ENCODE results near the gene SAMM50. TPM values are rescaled to one million over a fixed set of nuclear protein-coding genes. Genes with fewer than 3 reads are reported as not detected.
A peak's percentile ranks its signal among the peaks of the same experiment; 100 is the strongest.

The SAMM50 gene
- total RNA-seq, 2 donors from 2014 or later = 54.4 to 56.0 TPM

GRCh38 chr22:43996981-43997265 is 41.7 kb downstream of the SAMM50 start:
- no peak overlapping the region for H3K4me3 ChIP-seq (ENCODE audit: low read length)
- no peak overlapping the region for H3K9ac ChIP-seq (ENCODE audit: extremely low read depth, low read length, poor library complexity, severe bottlenecking)
- H3K27me3 ChIP-seq (ENCODE audit: control insufficient read depth, insufficient read depth, low read length, poor library complexity, severe bottlenecking) = no peaks in the 10 kb centered on the region
- H3K27ac ChIP-seq (ENCODE audit: low read depth, low read length) = no peak overlapping the region
- no peaks in the 10 kb centered on the region for H3K4me1 Mint-ChIP-seq
- H3K36me3 ChIP-seq (ENCODE audit: control insufficient read depth, insufficient read depth, low read length) = peaks cover 65% of the 10 kb centered on the region
- no peak overlapping the region for H3K4me3 Mint-ChIP-seq
- no peaks in the 10 kb centered on the region for H3K4me1 ChIP-seq (ENCODE audit: control insufficient read depth, insufficient read depth, low read length)
- no peaks in the 10 kb centered on the region for H3K27me3 Mint-ChIP-seq (ENCODE audit: insufficient read depth)
- peak; percentile 76 for DNase-seq
- H3K9me3 ChIP-seq (ENCODE audit: control insufficient read depth, low read length) = no peaks in the 10 kb centered on the region
- WGBS, 2 experiments (ENCODE audit: insufficient coverage in 1 of 2, insufficient read length in 1 of 2) = 83 to 90% methylated on average over 8 of the region's 8 CpGs
- peak overlapping the region; percentile 66 for H3K27ac Mint-ChIP-seq
- peaks cover 68% of the 10 kb centered on the region for H3K36me3 Mint-ChIP-seq (ENCODE audit: low read depth)
- peak; percentile 42 for TF ChIP-seq CTCF (conservative IDR thresholded peaks at IDR 0.05)
- no peaks in the 10 kb centered on the region for H3K9me3 Mint-ChIP-seq

DNA sequence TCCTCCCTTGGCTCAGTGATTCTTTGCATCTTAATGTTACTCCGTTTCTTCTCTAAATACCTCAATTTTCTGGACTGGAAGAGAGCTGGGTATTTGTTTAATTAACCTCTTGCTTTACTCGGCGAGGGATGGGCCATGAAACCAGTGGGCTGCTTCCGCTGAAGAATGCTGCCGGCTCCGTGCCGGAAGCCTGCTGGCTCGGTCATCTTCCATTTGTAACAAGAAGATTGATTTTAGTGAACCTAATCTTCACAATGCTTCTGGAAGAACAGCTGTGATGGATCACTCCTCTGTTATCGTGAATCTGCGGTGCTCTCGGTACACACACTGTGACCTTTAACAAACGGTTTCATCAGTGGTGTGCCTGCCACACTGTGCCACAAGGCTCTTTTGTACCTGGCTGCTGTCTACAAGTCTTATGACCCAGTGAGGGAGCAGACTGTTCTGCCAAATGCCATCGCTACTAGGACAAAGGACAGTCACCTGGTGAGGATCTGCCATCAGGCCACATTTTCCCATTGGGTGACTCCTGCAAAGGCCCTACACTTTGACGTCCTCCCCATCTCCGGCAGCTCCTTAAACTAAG is 43.5 kb downstream of the SAMM50 start:
- H3K4me1 Mint-ChIP-seq = no peaks in the 10 kb centered on the region
- TF ChIP-seq CTCF (conservative IDR thresholded peaks at IDR 0.05) = no peak
- Histone ChIP-seq H3K9me3 (ENCODE audit: control insufficient read depth, low read length) (no peaks in the 10 kb centered on the region), H3K36me3 (ENCODE audit: control insufficient read depth, insufficient read depth, low read length) (peaks cover 51% of the 10 kb centered on the region), H3K27me3 (ENCODE audit: control insufficient read depth, insufficient read depth, low read length, poor library complexity, severe bottlenecking) (no peaks in the 10 kb centered on the region), H3K27ac (ENCODE audit: low read depth, low read length) (no peak overlapping the region), H3K9ac (ENCODE audit: extremely low read depth, low read length, poor library complexity, severe bottlenecking) (no peak overlapping the region), H3K4me3 (ENCODE audit: low read length) (no peak overlapping the region), H3K4me1 (ENCODE audit: control insufficient read depth, insufficient read depth, low read length) (no peaks in the 10 kb centered on the region)
- H3K9me3 Mint-ChIP-seq = no peaks in the 10 kb centered on the region
- peaks cover 57% of the 10 kb centered on the region for H3K36me3 Mint-ChIP-seq (ENCODE audit: low read depth)
- H3K4me3 Mint-ChIP-seq = no peak overlapping the region
- 91 to 94% methylated on average over 13 to 15 of the region's 15 CpGs for WGBS, 2 experiments (ENCODE audit: insufficient coverage in 1 of 2, insufficient read length in 1 of 2)
- no peak overlapping the region for H3K27ac Mint-ChIP-seq
- DNase-seq = no peak
- no peaks in the 10 kb centered on the region for H3K27me3 Mint-ChIP-seq (ENCODE audit: insufficient read depth)

DNA sequence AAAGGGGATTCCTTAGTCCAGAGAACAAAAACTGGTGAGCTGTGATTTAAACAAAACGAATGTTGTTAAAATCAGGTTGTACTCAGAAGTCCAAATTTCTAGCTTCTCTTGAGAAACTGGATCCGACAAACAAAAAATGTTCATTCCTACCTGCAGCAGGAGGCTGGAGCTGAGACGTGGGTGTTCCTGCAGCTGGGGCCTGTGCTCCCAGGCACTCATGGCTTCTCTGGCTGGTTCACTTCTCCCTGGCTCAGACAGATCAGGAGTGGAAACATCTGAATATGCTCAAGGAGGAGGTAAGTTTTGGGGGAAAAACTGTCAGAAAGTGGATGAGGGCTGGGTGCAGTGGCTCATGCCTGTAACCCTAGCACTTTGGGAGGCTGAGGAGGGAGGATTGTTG is 44.1 kb downstream of the SAMM50 start:
- Histone ChIP-seq H3K4me1 (ENCODE audit: control insufficient read depth, insufficient read depth, low read length) (no peaks in the 10 kb centered on the region), H3K27ac (ENCODE audit: low read depth, low read length) (no peak overlapping the region), H3K9ac (ENCODE audit: extremely low read depth, low read length, poor library complexity, severe bottlenecking) (no peak overlapping the region), H3K9me3 (ENCODE audit: control insufficient read depth, low read length) (no peaks in the 10 kb centered on the region), H3K4me3 (ENCODE audit: low read length) (no peak overlapping the region), H3K27me3 (ENCODE audit: control insufficient read depth, insufficient read depth, low read length, poor library complexity, severe bottlenecking) (no peaks in the 10 kb centered on the region), H3K36me3 (ENCODE audit: control insufficient read depth, insufficient read depth, low read length) (peaks cover 45% of the 10 kb centered on the region)
- Mint-ChIP-seq H3K4me1 (peaks cover 2% of the 10 kb centered on the region), H3K27ac (no peak overlapping the region), H3K4me3 (no peak overlapping the region), H3K27me3 (ENCODE audit: insufficient read depth) (no peaks in the 10 kb centered on the region), H3K36me3 (ENCODE audit: low read depth) (peaks cover 54% of the 10 kb centered on the region), H3K9me3 (no peaks in the 10 kb centered on the region)
- DNase-seq = no peak
- WGBS, 2 experiments (ENCODE audit: insufficient coverage in 1 of 2, insufficient read length in 1 of 2) = 85 to 88% methylated on average over 3 of the region's 3 CpGs
- no peak for TF ChIP-seq CTCF (conservative IDR thresholded peaks at IDR 0.05)
